CD4-positive, CD25-positive, alpha-beta regulatory T cell (primary cell): Measurements from ENCODE around the gene ZBTB16. TPM values are rescaled to one million over a fixed set of nuclear protein-coding genes. Genes with fewer than 3 reads are reported as not detected.

Source experiments
- ATAC-seq, 2 donors: fragments of 150-1000 bp; cut with Tn5 transposase; one replicate each; pipeline ENCODE4 v1.10.0; 2021; ENCODE audit warnings: low read depth in 2 of 2, moderate number of reproducible peaks in 2 of 2, moderate library complexity in 1 of 2
- DNase-seq, 3 donors: peaks; one replicate each; pipeline versions ENCODE4 v3.0.0 to v3.0.0-alpha.2; 2012 to 2022; ENCODE audit warnings: mixed read lengths in 1 of 3
- H3K27ac ChIP-seq: one replicate; pipeline ENCODE4 v1.7.0; 2013; ENCODE audit warnings: mild to moderate bottlenecking, low read length; ENCODE audit not compliant: insufficient read depth, poor library complexity, severe bottlenecking
- H3K27me3 ChIP-seq: one replicate; pipeline ENCODE4 v1.7.0; 2013; ENCODE audit warnings: low read length; ENCODE audit not compliant: control insufficient read depth, insufficient read depth
- H3K36me3 ChIP-seq: one replicate; pipeline ENCODE4 v1.7.0; 2013; ENCODE audit warnings: mild to moderate bottlenecking, low read length, moderate library complexity; ENCODE audit not compliant: control insufficient read depth, insufficient read depth
- H3K4me1 ChIP-seq: 2 replicates; pipeline ENCODE4 v1.7.0; 2013; ENCODE audit warnings: mild to moderate bottlenecking, low read length; ENCODE audit not compliant: insufficient read depth, control insufficient read depth, poor library complexity, severe bottlenecking
- H3K4me3 ChIP-seq: one replicate; pipeline ENCODE4 v1.7.0; 2013; ENCODE audit warnings: low read depth, mild to moderate bottlenecking, low read length, moderate library complexity
- H3K9me3 ChIP-seq, 2 experiments: 1 replicate in 1 of 2; 2 replicates in 1 of 2; pipeline ENCODE4 v1.7.0; 2013; ENCODE audit warnings: low read length in 2 of 2, mild to moderate bottlenecking in 1 of 2, moderate library complexity in 1 of 2; ENCODE audit not compliant: control insufficient read depth in 2 of 2
- H3K27ac Mint-ChIP-seq, 3 donors: one replicate each; pipeline ENCODE4 v1.8.0; 2020 to 2022; ENCODE audit warnings: mild to moderate bottlenecking in 3 of 3, mixed read lengths in 3 of 3, moderate library complexity in 2 of 3
- H3K27me3 Mint-ChIP-seq: one replicate; pipeline ENCODE4 v1.8.0; 2022; ENCODE audit warnings: mild to moderate bottlenecking, mixed read lengths
- H3K36me3 Mint-ChIP-seq: one replicate; pipeline ENCODE4 v1.8.0; 2020; ENCODE audit warnings: mixed read lengths
- H3K4me1 Mint-ChIP-seq, 4 donors: one replicate each; pipeline ENCODE4 v1.8.0; 2020 to 2022; ENCODE audit warnings: mixed read lengths in 4 of 4, mild to moderate bottlenecking in 1 of 4
- H3K4me3 Mint-ChIP-seq, 4 donors: one replicate each; pipeline ENCODE4 v1.8.0; 2020 to 2022; ENCODE audit warnings: mild to moderate bottlenecking in 4 of 4, mixed read lengths in 4 of 4, moderate library complexity in 3 of 4
- H3K9me3 Mint-ChIP-seq, 7 donors: one replicate each; pipeline ENCODE4 v1.8.0; 2020 to 2022; ENCODE audit warnings: mixed read lengths in 7 of 7, mild to moderate bottlenecking in 3 of 7, moderate library complexity in 2 of 7
- polyA plus RNA-seq, 4 donors: library from polyadenylated mRNA; unstranded; fragments of 300-500 nt; fragmentation: Illumina TruSeq; gene quantifications; one replicate each; pipeline ENCODE4 v1.2.3, GENCODE V29; 2021
- total RNA-seq: library from RNA; stranded (reverse); gene quantifications from one replicate; pipeline ENCODE4 v1.2.3, GENCODE V29; 2022

Gene ZBTB16
- total and polyA plus RNA-seq, 5 donors from 2014 or later = 2.9 to 28.1 (median 8.5) TPM

- Mint-ChIP-seq H3K4me3 (peak overlapping the region in 1 of 4 donors; percentile 48), H3K27ac (peak overlapping the region in 1 of 3 donors; percentile 51), H3K27me3 (no peaks in the 10 kb centered on the region), H3K9me3 (peaks cover 0 to 12% (median 2%) of the 10 kb centered on the region in 7 donors), H3K36me3 (peaks cover 18% of the 10 kb centered on the region), H3K4me1 (peaks cover 16 to 79% (median 31%) of the 10 kb centered on the region in 4 donors)
- ATAC-seq (no peak), DNase-seq (no peak)
- Histone ChIP-seq H3K4me3 (no peak overlapping the region), H3K27ac (no peak overlapping the region), H3K9me3 (no peaks in the 10 kb centered on the region), H3K36me3 (no peaks in the 10 kb centered on the region), H3K4me1 (peaks cover 32% of the 10 kb centered on the region), H3K27me3 (no peaks in the 10 kb centered on the region)
Observed at GRCh38 chr11:114188851-114189570, 129.5 kb downstream of the ZBTB16 start.

GRCh38 chr11:114190630-114191029 lies 131.1 kb downstream of the ZBTB16 start:
- Mint-ChIP-seq H3K36me3 (peaks cover 14% of the 10 kb centered on the region), H3K4me3 (no peak overlapping the region), H3K4me1 (peaks cover 21 to 81% (median 39%) of the 10 kb centered on the region in 4 donors), H3K9me3 (peaks cover 0 to 12% (median 2%) of the 10 kb centered on the region in 7 donors), H3K27me3 (no peaks in the 10 kb centered on the region), H3K27ac (peak overlapping the region in 1 of 3 donors; percentile 14)
- Histone ChIP-seq H3K36me3 (no peaks in the 10 kb centered on the region), H3K27me3 (no peaks in the 10 kb centered on the region), H3K27ac (no peak overlapping the region), H3K9me3 (no peaks in the 10 kb centered on the region), H3K4me1 (peaks cover 33% of the 10 kb centered on the region), H3K4me3 (no peak overlapping the region)
- ATAC-seq (no peak), DNase-seq (no peak)

DNA sequence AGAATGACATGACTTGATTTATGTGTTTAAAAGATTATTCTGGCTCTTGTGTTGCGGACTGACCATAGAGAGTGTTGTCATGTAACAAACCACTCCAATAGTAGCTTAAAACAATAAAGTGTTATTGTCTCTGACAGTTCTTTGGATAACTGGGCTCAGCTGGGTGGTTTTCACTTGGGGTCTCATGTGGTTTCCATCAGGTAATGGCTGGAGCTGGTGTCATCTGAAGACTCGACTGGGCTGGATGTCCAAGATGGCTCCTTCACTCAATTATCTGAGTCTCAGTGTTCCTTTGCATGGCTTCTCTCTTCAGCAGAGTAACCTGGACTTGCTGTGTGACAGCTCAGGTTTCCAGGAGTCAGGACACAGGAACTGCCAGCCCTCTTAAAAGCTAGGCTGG lies 132.4 kb downstream of the ZBTB16 start:
- DNase-seq = no peak
- peaks cover 14% of the 10 kb centered on the region for H3K36me3 Mint-ChIP-seq
- H3K27me3 ChIP-seq = no peaks in the 10 kb centered on the region
- H3K9me3 Mint-ChIP-seq = peaks cover 0 to 12% (median 2%) of the 10 kb centered on the region in 7 donors
- no peak overlapping the region for H3K27ac Mint-ChIP-seq
- peaks cover 24 to 77% (median 37%) of the 10 kb centered on the region in 4 donors for H3K4me1 Mint-ChIP-seq
- H3K9me3 ChIP-seq = no peaks in the 10 kb centered on the region
- H3K27ac ChIP-seq = no peak overlapping the region
- no peak for ATAC-seq
- no peaks in the 10 kb centered on the region for H3K36me3 ChIP-seq
- no peaks in the 10 kb centered on the region for H3K27me3 Mint-ChIP-seq
- peaks cover 33% of the 10 kb centered on the region for H3K4me1 ChIP-seq
- H3K4me3 Mint-ChIP-seq = no peak overlapping the region
- no peak overlapping the region for H3K4me3 ChIP-seq

GRCh38 chr11:114192841-114193389 lies 133.4 kb downstream of the ZBTB16 start:
- no peaks in the 10 kb centered on the region for H3K27me3 Mint-ChIP-seq
- no peak for DNase-seq
- H3K27ac ChIP-seq = no peak overlapping the region
- ATAC-seq = no peak
- peak overlapping the region in 2 of 3 donors; percentile 69 to 79 for H3K27ac Mint-ChIP-seq
- peaks cover 0 to 12% (median 2%) of the 10 kb centered on the region in 7 donors for H3K9me3 Mint-ChIP-seq
- H3K4me3 ChIP-seq = no peak overlapping the region
- H3K9me3 ChIP-seq = no peaks in the 10 kb centered on the region
- peaks cover 14% of the 10 kb centered on the region for H3K36me3 Mint-ChIP-seq
- H3K4me1 ChIP-seq = peaks cover 31% of the 10 kb centered on the region
- H3K36me3 ChIP-seq = no peaks in the 10 kb centered on the region
- peaks cover 28 to 71% (median 36%) of the 10 kb centered on the region in 4 donors for H3K4me1 Mint-ChIP-seq
- H3K27me3 ChIP-seq = no peaks in the 10 kb centered on the region
- H3K4me3 Mint-ChIP-seq = no peak overlapping the region

DNA sequence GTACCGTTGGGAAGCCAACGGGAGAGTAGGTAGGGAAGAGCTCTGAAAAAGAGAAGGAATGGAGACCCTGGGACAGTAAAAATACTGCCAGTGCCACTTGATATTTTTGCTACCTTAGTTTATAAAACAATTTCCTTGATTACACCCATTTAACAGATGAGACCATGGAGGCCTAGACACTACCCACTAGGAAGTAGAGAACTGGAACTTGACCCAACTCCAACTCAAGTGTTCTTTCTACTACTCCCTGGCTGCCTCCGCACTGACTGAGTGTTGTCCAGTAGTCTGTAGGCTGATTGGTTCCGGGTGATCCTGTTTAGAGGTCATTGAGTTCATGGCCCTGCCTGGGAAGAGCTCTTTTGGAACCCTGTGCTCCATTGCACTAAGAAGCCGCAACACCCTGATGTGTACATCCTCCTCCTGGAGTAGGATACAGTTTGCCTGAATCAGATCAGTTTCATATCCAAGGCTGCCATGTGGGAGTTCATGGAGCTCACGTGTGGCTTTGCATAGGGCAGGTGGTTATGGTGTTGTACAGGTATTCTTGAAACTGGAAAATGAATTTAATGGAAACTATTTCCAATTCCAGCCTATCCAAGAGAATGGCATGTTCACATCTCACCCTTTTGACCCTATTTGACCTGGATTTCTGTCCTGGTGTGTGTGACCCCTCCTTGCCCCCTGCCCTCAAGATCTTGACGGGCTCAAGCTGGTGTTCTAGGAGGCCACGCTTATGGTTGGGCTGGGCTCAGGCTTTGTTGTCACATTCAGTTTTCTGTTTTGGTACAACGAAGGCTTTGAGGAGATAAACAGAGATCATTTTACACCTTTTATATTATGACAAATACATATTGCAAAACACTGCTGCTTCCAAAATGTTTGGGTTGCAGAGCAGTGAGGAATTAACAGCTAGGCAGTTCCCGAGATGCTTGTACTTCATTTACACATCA lies 134.5 kb downstream of the ZBTB16 start:
- Histone ChIP-seq H3K4me3 (no peak overlapping the region), H3K27ac (no peak overlapping the region), H3K36me3 (no peaks in the 10 kb centered on the region), H3K4me1 (peaks cover 25% of the 10 kb centered on the region), H3K9me3 (no peaks in the 10 kb centered on the region), H3K27me3 (no peaks in the 10 kb centered on the region)
- Mint-ChIP-seq H3K4me3 (no peak overlapping the region), H3K4me1 (peaks cover 21 to 60% (median 32%) of the 10 kb centered on the region in 4 donors), H3K36me3 (peaks cover 14% of the 10 kb centered on the region), H3K27ac (peak overlapping the region; percentile 79 to 86 (median 81)), H3K27me3 (no peaks in the 10 kb centered on the region), H3K9me3 (peaks cover 0 to 12% (median 2%) of the 10 kb centered on the region in 7 donors)
- no peak for DNase-seq
- ATAC-seq = no peak

- Histone ChIP-seq H3K4me1 (peaks cover 23% of the 10 kb centered on the region), H3K27me3 (no peaks in the 10 kb centered on the region), H3K36me3 (no peaks in the 10 kb centered on the region), H3K4me3 (no peak overlapping the region), H3K9me3 (no peaks in the 10 kb centered on the region), H3K27ac (no peak overlapping the region)
- peaks cover 0 to 12% (median 2%) of the 10 kb centered on the region in 7 donors for H3K9me3 Mint-ChIP-seq
- DNase-seq (no peak), ATAC-seq (no peak)
- no peak overlapping the region for H3K4me3 Mint-ChIP-seq
- H3K4me1 Mint-ChIP-seq = peaks cover 20 to 54% (median 31%) of the 10 kb centered on the region in 4 donors
- peak overlapping the region; percentile 31 to 86 (median 54) for H3K27ac Mint-ChIP-seq
- peaks cover 14% of the 10 kb centered on the region for H3K36me3 Mint-ChIP-seq
- no peaks in the 10 kb centered on the region for H3K27me3 Mint-ChIP-seq
Observed at GRCh38 chr11:114194702-114195101, 135.2 kb downstream of the ZBTB16 start.

DNA sequence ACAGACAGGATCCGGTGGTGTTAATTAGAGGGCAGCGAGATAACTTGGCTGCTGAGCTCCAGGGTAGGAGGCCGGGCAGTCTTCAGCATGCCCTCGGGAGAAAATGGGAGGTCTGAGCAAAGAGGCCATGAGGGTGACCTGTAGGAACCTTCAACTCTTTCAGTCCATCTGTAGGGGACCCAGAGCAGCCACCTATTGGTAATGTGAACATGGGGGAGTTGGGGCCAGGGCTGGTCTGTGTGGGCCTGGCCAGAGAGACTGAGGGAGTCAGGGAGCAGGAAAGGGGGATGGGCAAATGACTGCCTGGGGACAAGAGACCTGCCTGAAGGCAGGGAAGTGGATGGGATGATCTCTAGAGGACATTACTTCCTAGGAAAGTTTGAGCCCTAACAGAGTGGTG lies 135.6 kb downstream of the ZBTB16 start:
- DNase-seq (no peak), ATAC-seq (no peak)
- Histone ChIP-seq H3K27me3 (no peaks in the 10 kb centered on the region), H3K4me1 (peaks cover 23% of the 10 kb centered on the region), H3K9me3 (no peaks in the 10 kb centered on the region), H3K27ac (no peak overlapping the region), H3K36me3 (no peaks in the 10 kb centered on the region), H3K4me3 (no peak overlapping the region)
- no peaks in the 10 kb centered on the region for H3K27me3 Mint-ChIP-seq
- H3K4me3 Mint-ChIP-seq = no peak overlapping the region
- peaks cover 10% of the 10 kb centered on the region for H3K36me3 Mint-ChIP-seq
- peaks cover 20 to 52% (median 30%) of the 10 kb centered on the region in 4 donors for H3K4me1 Mint-ChIP-seq
- H3K9me3 Mint-ChIP-seq = peaks cover 0 to 12% (median 2%) of the 10 kb centered on the region in 7 donors
- H3K27ac Mint-ChIP-seq = peak overlapping the region in 2 of 3 donors; percentile 31 to 86
